Measurements from ENCODE around the gene ZBTB21.

Gene ZBTB21

GRCh38 chr21:42039911-42040351 is 29.8 kb upstream of the ZBTB21 start:
- no peak for DNase-seq (ENCODE audit: low read depth)

- DNase-seq (ENCODE audit: low read depth), result no peak
Observed at GRCh38 chr21:42039470-42039901, 29.3 kb upstream of the ZBTB21 start.

- no peak for DNase-seq (ENCODE audit: low read depth)
Observed at GRCh38 chr21:42038826-42039425, 28.8 kb upstream of the ZBTB21 start.

- no peak for DNase-seq (ENCODE audit: low read depth)
Observed at GRCh38 chr21:42038393-42038792, 28.2 kb upstream of the ZBTB21 start.

GRCh38 chr21:42037943-42038342 is 27.8 kb upstream of the ZBTB21 start:
- no peak for DNase-seq (ENCODE audit: low read depth)

- no peak for DNase-seq (ENCODE audit: low read depth)
Observed at GRCh38 chr21:42037516-42037915, 27.4 kb upstream of the ZBTB21 start.

- no peak for DNase-seq (ENCODE audit: low read depth)
Observed at GRCh38 chr21:42036313-42036712, 26.2 kb upstream of the ZBTB21 start.

- no peak for DNase-seq (ENCODE audit: low read depth)
Observed at GRCh38 chr21:42032968-42033367, 22.8 kb upstream of the ZBTB21 start.

- no peak for DNase-seq (ENCODE audit: low read depth)
Observed at GRCh38 chr21:42032266-42032665, 22.1 kb upstream of the ZBTB21 start.

- no peak for DNase-seq (ENCODE audit: low read depth)
Observed at GRCh38 chr21:42031816-42032215, 21.7 kb upstream of the ZBTB21 start.

- no peak for DNase-seq (ENCODE audit: low read depth)
Observed at GRCh38 chr21:42031241-42031640, 21.1 kb upstream of the ZBTB21 start.

- no peak for DNase-seq (ENCODE audit: low read depth)
Observed at GRCh38 chr21:42030311-42030710, 20.2 kb upstream of the ZBTB21 start.

- no peak for DNase-seq (ENCODE audit: low read depth)
Observed at GRCh38 chr21:42028766-42029425, 18.7 kb upstream of the ZBTB21 start.

- DNase-seq (ENCODE audit: low read depth), result no peak
Observed at GRCh38 chr21:42027822-42028765, 17.9 kb upstream of the ZBTB21 start.

- DNase-seq (ENCODE audit: low read depth), result no peak
Observed at GRCh38 chr21:42027085-42027821, 17.1 kb upstream of the ZBTB21 start.

- no peak for DNase-seq (ENCODE audit: low read depth)
Observed at GRCh38 chr21:42026082-42026435, 15.9 kb upstream of the ZBTB21 start.

GRCh38 chr21:42025376-42026081 is 15.4 kb upstream of the ZBTB21 start:
- DNase-seq (ENCODE audit: low read depth), result no peak

GRCh38 chr21:42022906-42023305 is 12.7 kb upstream of the ZBTB21 start:
- DNase-seq (ENCODE audit: low read depth), result no peak

GRCh38 chr21:42022091-42022430 is 11.9 kb upstream of the ZBTB21 start:
- DNase-seq (ENCODE audit: low read depth), result no peak

- DNase-seq (ENCODE audit: low read depth), result no peak
Observed at GRCh38 chr21:42021371-42022090, 11.4 kb upstream of the ZBTB21 start.

- DNase-seq (ENCODE audit: low read depth), result no peak
Observed at GRCh38 chr21:42019706-42020105, 9.5 kb upstream of the ZBTB21 start.

All from T-helper 22 cell (primary cell).